ENCODE measurements around the gene CEP57L1.

DNA sequence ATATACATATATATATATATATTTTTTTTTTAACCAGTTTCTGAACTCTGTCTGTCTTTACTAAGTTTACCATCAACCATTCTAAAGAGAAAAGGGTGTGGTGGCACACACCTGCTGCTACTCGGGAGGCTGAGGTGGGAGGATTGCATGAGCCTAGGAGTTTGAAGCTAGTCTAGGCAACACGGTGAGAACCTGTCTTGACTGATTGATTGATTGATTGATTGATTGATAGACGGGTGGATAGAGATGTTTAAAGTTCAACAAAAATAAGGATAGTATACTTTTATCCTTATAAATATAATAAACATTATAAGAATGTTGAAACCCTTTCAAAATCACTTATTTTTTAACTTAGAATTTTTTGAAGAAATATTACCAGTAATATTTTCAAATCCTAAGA, 30.2 kb downstream of the CEP57L1 start:
- TF ChIP-seq, protein P1, sequence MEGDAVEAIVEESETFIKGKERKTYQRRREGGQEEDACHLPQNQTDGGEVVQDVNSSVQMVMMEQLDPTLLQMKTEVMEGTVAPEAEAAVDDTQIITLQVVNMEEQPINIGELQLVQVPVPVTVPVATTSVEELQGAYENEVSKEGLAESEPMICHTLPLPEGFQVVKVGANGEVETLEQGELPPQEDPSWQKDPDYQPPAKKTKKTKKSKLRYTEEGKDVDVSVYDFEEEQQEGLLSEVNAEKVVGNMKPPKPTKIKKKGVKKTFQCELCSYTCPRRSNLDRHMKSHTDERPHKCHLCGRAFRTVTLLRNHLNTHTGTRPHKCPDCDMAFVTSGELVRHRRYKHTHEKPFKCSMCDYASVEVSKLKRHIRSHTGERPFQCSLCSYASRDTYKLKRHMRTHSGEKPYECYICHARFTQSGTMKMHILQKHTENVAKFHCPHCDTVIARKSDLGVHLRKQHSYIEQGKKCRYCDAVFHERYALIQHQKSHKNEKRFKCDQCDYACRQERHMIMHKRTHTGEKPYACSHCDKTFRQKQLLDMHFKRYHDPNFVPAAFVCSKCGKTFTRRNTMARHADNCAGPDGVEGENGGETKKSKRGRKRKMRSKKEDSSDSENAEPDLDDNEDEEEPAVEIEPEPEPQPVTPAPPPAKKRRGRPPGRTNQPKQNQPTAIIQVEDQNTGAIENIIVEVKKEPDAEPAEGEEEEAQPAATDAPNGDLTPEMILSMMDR (IDR thresholded peaks at IDR 0.05; ENCODE audit: low read length): no peak
- no peak for TF ChIP-seq EZH2phosphoT487 (IDR thresholded peaks at IDR 0.05; ENCODE audit: low read length)
- TF ChIP-seq EZH2 (optimal IDR thresholded peaks at IDR 0.05; ENCODE audit: low read depth, low read length): no peak
